Measurements from ENCODE around the gene SCP2D1. TPM values are rescaled to one million over a fixed set of nuclear protein-coding genes. Genes with fewer than 3 reads are reported as not detected.

The SCP2D1 gene
- polyA plus RNA-seq, 1 of the 3 experiments (the other 2 are of a cell fraction): not detected

DNA sequence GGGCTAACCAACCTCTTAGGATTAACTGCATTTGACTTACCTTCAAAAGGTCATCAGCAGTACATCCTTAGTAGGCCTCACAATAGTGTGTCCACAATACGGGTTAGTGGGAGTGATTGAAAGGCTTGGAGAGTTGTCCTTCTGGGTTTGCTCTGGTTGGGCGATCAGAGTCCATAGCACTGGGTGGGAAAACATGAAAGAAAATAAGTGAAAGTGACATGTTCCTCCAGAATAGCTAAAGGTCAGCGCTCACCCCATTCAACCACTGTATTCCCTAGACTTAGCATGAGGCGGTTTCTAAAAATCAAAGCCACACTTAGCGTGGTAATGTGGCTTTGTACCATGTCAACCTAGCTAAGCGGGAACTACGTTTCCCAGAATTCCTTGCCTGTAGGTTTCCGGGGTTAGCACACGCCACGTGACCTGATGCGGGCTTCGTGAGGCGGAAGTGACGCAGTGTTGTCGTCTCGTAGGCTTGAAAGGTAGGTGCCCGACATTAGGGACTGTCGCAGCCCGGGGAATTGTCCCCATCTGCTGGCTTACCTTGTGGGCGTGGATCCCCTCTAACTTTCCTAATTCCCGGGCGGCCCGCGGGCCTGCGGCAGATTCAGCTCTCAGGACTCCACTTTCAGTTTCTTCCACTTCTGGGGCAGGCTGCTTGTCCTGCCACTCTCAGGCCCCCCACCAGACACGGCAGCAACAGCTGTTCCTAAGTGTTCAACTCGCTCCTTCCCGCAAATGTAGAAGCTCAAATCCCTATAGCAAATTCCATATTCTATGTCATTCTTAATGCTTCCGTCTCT is 19.8 kb upstream of the SCP2D1 start (continued):
- TF ChIP-seq, protein P1, sequence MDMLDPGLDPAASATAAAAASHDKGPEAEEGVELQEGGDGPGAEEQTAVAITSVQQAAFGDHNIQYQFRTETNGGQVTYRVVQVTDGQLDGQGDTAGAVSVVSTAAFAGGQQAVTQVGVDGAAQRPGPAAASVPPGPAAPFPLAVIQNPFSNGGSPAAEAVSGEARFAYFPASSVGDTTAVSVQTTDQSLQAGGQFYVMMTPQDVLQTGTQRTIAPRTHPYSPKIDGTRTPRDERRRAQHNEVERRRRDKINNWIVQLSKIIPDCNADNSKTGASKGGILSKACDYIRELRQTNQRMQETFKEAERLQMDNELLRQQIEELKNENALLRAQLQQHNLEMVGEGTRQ (IDR thresholded peaks at IDR 0.05; ENCODE audit: borderline replicate concordance, low read depth, low read length): peak; percentile 88
- no peak for TF ChIP-seq GATA2 (CRISPR knock-in tag; IDR thresholded peaks at IDR 0.05)
- no peak for TF ChIP-seq MEF2A (IDR thresholded peaks at IDR 0.05; ENCODE audit: borderline replicate concordance, low read depth)
- TF ChIP-seq RFX5 (IDR thresholded peaks at IDR 0.05; ENCODE audit: low read length): no peak
- peak; percentile 94 for TF ChIP-seq GABPA (IDR thresholded peaks at IDR 0.05; ENCODE audit: low read depth)
- TF ChIP-seq NRF1 (IDR thresholded peaks at IDR 0.05; ENCODE audit: low read depth, low read length): no peak
- no peak for TF ChIP-seq MXI1 (IDR thresholded peaks at IDR 0.05; ENCODE audit: low read depth, low read length)
- TF ChIP-seq, protein P2, sequence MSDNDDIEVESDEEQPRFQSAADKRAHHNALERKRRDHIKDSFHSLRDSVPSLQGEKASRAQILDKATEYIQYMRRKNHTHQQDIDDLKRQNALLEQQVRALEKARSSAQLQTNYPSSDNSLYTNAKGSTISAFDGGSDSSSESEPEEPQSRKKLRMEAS (IDR thresholded peaks at IDR 0.05; ENCODE audit: low read depth): peak; percentile 74; the same call in 1 of the 2 replicates
- no peak for TF ChIP-seq TEAD4 (IDR thresholded peaks at IDR 0.05; ENCODE audit: borderline replicate concordance, insufficient read depth)
- TF ChIP-seq, protein P3, sequence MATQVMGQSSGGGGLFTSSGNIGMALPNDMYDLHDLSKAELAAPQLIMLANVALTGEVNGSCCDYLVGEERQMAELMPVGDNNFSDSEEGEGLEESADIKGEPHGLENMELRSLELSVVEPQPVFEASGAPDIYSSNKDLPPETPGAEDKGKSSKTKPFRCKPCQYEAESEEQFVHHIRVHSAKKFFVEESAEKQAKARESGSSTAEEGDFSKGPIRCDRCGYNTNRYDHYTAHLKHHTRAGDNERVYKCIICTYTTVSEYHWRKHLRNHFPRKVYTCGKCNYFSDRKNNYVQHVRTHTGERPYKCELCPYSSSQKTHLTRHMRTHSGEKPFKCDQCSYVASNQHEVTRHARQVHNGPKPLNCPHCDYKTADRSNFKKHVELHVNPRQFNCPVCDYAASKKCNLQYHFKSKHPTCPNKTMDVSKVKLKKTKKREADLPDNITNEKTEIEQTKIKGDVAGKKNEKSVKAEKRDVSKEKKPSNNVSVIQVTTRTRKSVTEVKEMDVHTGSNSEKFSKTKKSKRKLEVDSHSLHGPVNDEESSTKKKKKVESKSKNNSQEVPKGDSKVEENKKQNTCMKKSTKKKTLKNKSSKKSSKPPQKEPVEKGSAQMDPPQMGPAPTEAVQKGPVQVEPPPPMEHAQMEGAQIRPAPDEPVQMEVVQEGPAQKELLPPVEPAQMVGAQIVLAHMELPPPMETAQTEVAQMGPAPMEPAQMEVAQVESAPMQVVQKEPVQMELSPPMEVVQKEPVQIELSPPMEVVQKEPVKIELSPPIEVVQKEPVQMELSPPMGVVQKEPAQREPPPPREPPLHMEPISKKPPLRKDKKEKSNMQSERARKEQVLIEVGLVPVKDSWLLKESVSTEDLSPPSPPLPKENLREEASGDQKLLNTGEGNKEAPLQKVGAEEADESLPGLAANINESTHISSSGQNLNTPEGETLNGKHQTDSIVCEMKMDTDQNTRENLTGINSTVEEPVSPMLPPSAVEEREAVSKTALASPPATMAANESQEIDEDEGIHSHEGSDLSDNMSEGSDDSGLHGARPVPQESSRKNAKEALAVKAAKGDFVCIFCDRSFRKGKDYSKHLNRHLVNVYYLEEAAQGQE (IDR thresholded peaks at IDR 0.05; ENCODE audit: low read depth, low read length): peak; percentile 27; the same call in 1 of the 2 replicates
- TF ChIP-seq, protein P4, sequence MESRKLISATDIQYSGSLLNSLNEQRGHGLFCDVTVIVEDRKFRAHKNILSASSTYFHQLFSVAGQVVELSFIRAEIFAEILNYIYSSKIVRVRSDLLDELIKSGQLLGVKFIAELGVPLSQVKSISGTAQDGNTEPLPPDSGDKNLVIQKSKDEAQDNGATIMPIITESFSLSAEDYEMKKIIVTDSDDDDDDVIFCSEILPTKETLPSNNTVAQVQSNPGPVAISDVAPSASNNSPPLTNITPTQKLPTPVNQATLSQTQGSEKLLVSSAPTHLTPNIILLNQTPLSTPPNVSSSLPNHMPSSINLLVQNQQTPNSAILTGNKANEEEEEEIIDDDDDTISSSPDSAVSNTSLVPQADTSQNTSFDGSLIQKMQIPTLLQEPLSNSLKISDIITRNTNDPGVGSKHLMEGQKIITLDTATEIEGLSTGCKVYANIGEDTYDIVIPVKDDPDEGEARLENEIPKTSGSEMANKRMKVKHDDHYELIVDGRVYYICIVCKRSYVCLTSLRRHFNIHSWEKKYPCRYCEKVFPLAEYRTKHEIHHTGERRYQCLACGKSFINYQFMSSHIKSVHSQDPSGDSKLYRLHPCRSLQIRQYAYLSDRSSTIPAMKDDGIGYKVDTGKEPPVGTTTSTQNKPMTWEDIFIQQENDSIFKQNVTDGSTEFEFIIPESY (IDR thresholded peaks at IDR 0.05; ENCODE audit: borderline replicate concordance, low read depth): no peak

DNA sequence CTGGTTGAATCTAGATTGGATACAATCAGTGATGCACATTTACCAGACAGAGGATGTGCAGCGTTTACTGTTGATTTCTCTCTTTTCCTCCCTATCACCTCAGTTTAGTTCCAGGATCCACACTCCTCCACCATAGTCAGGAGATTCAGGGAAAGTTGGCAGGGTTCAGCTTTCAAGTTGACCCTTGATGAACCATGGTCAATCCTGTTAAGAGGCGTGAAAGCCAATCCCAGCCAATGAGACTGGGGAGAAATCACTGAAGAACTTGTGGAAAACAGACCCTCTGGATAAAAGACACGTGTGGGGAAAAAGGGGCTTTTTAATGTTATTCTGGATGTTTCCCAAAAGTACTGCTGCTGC is 19.2 kb upstream of the SCP2D1 start:
- POLR2A ChIA-PET: no interaction called here

More for the DNA sequence above, 19.2 kb upstream of the SCP2D1 start:
- TF ChIP-seq RCOR1 (IDR thresholded peaks at IDR 0.05; ENCODE audit: low read length) (no peak), FOXM1 (IDR thresholded peaks at IDR 0.05; ENCODE audit: low read depth) (no peak), SIN3A (IDR thresholded peaks at IDR 0.05; ENCODE audit: borderline replicate concordance, low read depth, low read length) (no peak), GABPA (IDR thresholded peaks at IDR 0.05; ENCODE audit: low read depth) (no peak), ELF1 (IDR thresholded peaks at IDR 0.05) (no peak)
- TF ChIP-seq, protein P2 (IDR thresholded peaks at IDR 0.05; ENCODE audit: low read depth): no peak
- no peaks in the 10 kb centered on the region for H3K27me3 ChIP-seq (ENCODE audit: insufficient read depth)
- H3K79me2 ChIP-seq (ENCODE audit: insufficient read depth): no peaks in the 10 kb centered on the region
- WGBS (ENCODE audit: low lambda C conversion rate): 34% methylated on average over 3 of the region's 3 CpGs
- no peaks in the 10 kb centered on the region for H3F3A ChIP-seq (replicated peaks; ENCODE audit: insufficient read depth)
- no peaks in the 10 kb centered on the region for H3K9me3 ChIP-seq
- H3K4me1 ChIP-seq (ENCODE audit: control insufficient read depth in 1 of 2, insufficient read depth in 2 of 2, low read depth in 1 of 2, low read length in 1 of 2): peaks cover 0 to 6% of the 10 kb centered on the region in 2 experiments; a peak in 2 of 4 replicates
- CTCF ChIA-PET: interaction anchor here (0.9 to 1.4 kb wide), 4 partner anchors 10 to 205 kb away, joined by 3 to 9 read pairs (median 4); no protein-coding TSS in a partner anchor
- H3K9ac ChIP-seq: peak overlapping the region; percentile 66
- H3K36me3 ChIP-seq (replicated peaks in 1 of 2; ENCODE audit: control insufficient read depth in 1 of 2, insufficient read depth in 2 of 2, low read length in 1 of 2): no peaks in the 10 kb centered on the region
- peak overlapping the region; percentile 89 for H2AFZ ChIP-seq (ENCODE audit: low read depth)
- no peak for DNase-seq
- peak overlapping the region; percentile 83 to 91 for H3K4me3 ChIP-seq (ENCODE audit: low read depth in 2 of 2, low read length in 1 of 2)
- peak overlapping the region; percentile 87 for H3K4me2 ChIP-seq
- H3K9me2 ChIP-seq: no peaks in the 10 kb centered on the region
- no peaks in the 10 kb centered on the region for H4K20me1 ChIP-seq (ENCODE audit: insufficient read depth)
- peak overlapping the region; percentile 59 to 69; a peak in 3 of 4 replicates for H3K27ac ChIP-seq (ENCODE audit: low read depth in 2 of 2, low read length in 1 of 2)
